BJ (cell line): ENCODE results near the gene HERC2. TPM values are rescaled to one million over a fixed set of nuclear protein-coding genes. Genes with fewer than 3 reads are reported as not detected.

ENCODE experiments used
- CTCF ChIA-PET: fragments of 350-600 bp; formaldehyde crosslinking; extraction: SDS; loops from one replicate; lab custom pipeline; 2021; ENCODE audit warnings: antibody characterized with exemption, inconsistent platforms; lab: Yijun Ruan, JAX
- POLR2A ChIA-PET: fragments of 300-600 bp; sonication (Branson Sonifier 250); formaldehyde crosslinking; extraction: SDS; loops from one replicate; lab custom pipeline; 2021; ENCODE audit warnings: antibody characterized with exemption; lab: Charles Lee
- DNase-seq: peaks from one replicate; pipeline ENCODE4 v3.0.0-alpha.2; 2011; ENCODE audit warnings: low read depth
- H3K27me3 ChIP-seq: 2 replicates; pipeline ENCODE4 v1.6.0; 2011; ENCODE audit warnings: low read length; ENCODE audit not compliant: control insufficient read depth, insufficient read depth
- H3K36me3 ChIP-seq: 2 replicates; pipeline ENCODE4 v1.5.1; 2011; ENCODE audit warnings: low read length; ENCODE audit not compliant: control insufficient read depth, insufficient read depth
- H3K4me3 ChIP-seq: 2 replicates; pipeline ENCODE4 v1.5.1; 2011; ENCODE audit warnings: low read depth, mild to moderate bottlenecking, control low read depth, low read length
- CTCF ChIP-seq: IDR thresholded peaks from 2 replicates; pipeline ENCODE4 v1.5.1; 2011; ENCODE audit warnings: low read depth, mild to moderate bottlenecking, control low read depth, inconsistent platforms, low read length, moderate library complexity; ENCODE audit not compliant: insufficient read depth
- polyA plus RNA-seq: library from polyadenylated mRNA; depleted of rRNA; stranded (reverse); fragments of >200 nt; gene quantifications from 2 replicates; pipeline ENCODE4 v1.2.3, GENCODE V29; 2011

Gene HERC2
- polyA plus RNA-seq, 1 experiment = 13.1 TPM

- Histone ChIP-seq H3K36me3 (peaks cover 7% of the 10 kb centered on the region), H3K4me3 (no peak overlapping the region), H3K27me3 (no peaks in the 10 kb centered on the region)
- TF ChIP-seq CTCF = peak; percentile 71
- DNase-seq = peak; percentile 41
- POLR2A ChIA-PET = no interaction called here
- CTCF ChIA-PET = interaction anchor here (1.3 to 2.5 kb wide), 2 partner anchors 9 kb away, joined by 3 to 7 read pairs; no protein-coding TSS in a partner anchor
Measured at GRCh38 chr15:28191832-28192231, 130.1 kb downstream of the HERC2 start.

- peaks cover 7% of the 10 kb centered on the region for H3K36me3 ChIP-seq
- POLR2A ChIA-PET = no interaction called here
- TF ChIP-seq CTCF = no peak
- DNase-seq = no peak
- H3K4me3 ChIP-seq = no peak overlapping the region
- CTCF ChIA-PET = interaction anchor here (2.5 kb wide), 1 partner anchor 8 kb away, joined by 7 read pairs; no protein-coding TSS in a partner anchor
- no peaks in the 10 kb centered on the region for H3K27me3 ChIP-seq
Measured at GRCh38 chr15:28190391-28191174, 131.4 kb downstream of the HERC2 start.

GRCh38 chr15:28185148-28185895 is 136.7 kb downstream of the HERC2 start:
- Histone ChIP-seq H3K27me3 (no peaks in the 10 kb centered on the region), H3K4me3 (no peak overlapping the region), H3K36me3 (peaks cover 8% of the 10 kb centered on the region)
- CTCF ChIA-PET = interaction anchor here (1.4 kb wide), 1 partner anchor 11 kb away, joined by 4 read pairs; no protein-coding TSS in a partner anchor
- POLR2A ChIA-PET = no interaction called here
- TF ChIP-seq CTCF = no peak
- DNase-seq = no peak

GRCh38 chr15:28184166-28184565 is 137.8 kb downstream of the HERC2 start:
- CTCF ChIA-PET = interaction anchor here (0.7 to 1.4 kb wide), 2 partner anchors 10 to 61 kb away, joined by 3 to 4 read pairs; no protein-coding TSS in a partner anchor
- H3K4me3 ChIP-seq = no peak overlapping the region
- TF ChIP-seq CTCF = no peak
- H3K36me3 ChIP-seq = peaks cover 8% of the 10 kb centered on the region
- H3K27me3 ChIP-seq = no peaks in the 10 kb centered on the region
- POLR2A ChIA-PET = no interaction called here
- no peak for DNase-seq

GRCh38 chr15:28182731-28183130 is 139.2 kb downstream of the HERC2 start:
- no peak for DNase-seq
- CTCF ChIA-PET = interaction anchor here (1.2 kb wide), 1 partner anchor 9 kb away, joined by 7 read pairs; no protein-coding TSS in a partner anchor
- Histone ChIP-seq H3K4me3 (no peak overlapping the region), H3K36me3 (peaks cover 9% of the 10 kb centered on the region), H3K27me3 (no peaks in the 10 kb centered on the region)
- TF ChIP-seq CTCF = no peak
- POLR2A ChIA-PET = no interaction called here
